ENCODE results near the gene GPD1. TPM values are rescaled to one million over a fixed set of nuclear protein-coding genes. Genes with fewer than 3 reads are reported as not detected.

The GPD1 gene
- total and polyA plus RNA-seq, 10 of the 15 experiments (the other 5 are each of a cell fraction or from before 2014, with no cell fraction given): 0.04 to 0.61 (median 0.26) TPM; not detected in 1

DNA sequence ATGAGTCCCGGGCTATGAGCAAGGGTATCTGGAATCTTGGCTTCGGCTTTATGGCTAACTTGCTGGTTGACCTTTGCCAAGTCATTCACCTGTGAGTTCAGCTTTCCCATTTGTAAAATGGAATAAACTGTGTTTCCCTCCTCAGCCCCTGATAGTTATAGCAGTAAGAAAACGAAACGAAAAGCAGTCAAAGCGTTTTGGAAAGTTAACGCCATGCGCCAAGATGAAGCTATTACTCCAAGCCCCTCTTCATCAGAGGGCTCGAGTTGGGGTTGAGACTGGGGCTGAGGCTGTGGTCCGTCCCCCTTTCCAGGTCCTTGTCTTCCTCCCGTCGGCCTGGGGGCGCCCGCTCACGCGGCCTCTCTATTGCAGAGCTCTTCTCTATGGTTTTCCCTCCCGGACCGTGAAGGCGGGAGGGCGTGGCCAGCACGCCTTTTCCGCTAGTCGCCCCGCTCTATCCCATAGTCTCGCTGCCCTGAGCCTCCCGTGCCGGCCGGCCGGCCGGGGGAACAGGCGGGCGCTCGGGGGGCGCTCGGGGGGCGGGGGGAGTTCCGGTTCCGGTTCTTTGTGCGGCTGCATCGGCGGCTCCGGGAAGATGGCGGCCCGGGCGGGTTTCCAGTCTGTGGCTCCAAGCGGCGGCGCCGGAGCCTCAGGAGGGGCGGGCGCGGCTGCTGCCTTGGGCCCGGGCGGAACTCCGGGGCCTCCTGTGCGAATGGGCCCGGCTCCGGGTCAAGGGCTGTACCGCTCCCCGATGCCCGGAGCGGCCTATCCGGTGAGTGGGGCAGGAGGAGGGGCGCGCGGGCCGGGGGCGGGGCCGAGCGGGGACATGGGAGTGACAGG, 18.8 kb upstream of the GPD1 start, which contains the start of gene SMARCD1 (continued):
- TF ChIP-seq, protein P1, sequence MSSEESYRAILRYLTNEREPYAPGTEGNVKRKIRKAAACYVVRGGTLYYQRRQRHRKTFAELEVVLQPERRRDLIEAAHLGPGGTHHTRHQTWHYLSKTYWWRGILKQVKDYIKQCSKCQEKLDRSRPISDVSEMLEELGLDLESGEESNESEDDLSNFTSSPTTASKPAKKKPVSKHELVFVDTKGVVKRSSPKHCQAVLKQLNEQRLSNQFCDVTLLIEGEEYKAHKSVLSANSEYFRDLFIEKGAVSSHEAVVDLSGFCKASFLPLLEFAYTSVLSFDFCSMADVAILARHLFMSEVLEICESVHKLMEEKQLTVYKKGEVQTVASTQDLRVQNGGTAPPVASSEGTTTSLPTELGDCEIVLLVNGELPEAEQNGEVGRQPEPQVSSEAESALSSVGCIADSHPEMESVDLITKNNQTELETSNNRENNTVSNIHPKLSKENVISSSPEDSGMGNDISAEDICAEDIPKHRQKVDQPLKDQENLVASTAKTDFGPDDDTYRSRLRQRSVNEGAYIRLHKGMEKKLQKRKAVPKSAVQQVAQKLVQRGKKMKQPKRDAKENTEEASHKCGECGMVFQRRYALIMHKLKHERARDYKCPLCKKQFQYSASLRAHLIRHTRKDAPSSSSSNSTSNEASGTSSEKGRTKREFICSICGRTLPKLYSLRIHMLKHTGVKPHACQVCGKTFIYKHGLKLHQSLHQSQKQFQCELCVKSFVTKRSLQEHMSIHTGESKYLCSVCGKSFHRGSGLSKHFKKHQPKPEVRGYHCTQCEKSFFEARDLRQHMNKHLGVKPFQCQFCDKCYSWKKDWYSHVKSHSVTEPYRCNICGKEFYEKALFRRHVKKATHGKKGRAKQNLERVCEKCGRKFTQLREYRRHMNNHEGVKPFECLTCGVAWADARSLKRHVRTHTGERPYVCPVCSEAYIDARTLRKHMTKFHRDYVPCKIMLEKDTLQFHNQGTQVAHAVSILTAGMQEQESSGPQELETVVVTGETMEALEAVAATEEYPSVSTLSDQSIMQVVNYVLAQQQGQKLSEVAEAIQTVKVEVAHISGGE (CRISPR knock-in tag; IDR thresholded peaks at IDR 0.05): peak; percentile 51
- TF ChIP-seq RUNX3 (IDR thresholded peaks at IDR 0.05; ENCODE audit: low read length) (peak; percentile 66), TCF7 (IDR thresholded peaks at IDR 0.05; ENCODE audit: borderline replicate concordance) (no peak), SRF (IDR thresholded peaks at IDR 0.05; ENCODE audit: low read depth in 2 of 2, low read length in 2 of 2) (0 out of 4 replicates have a peak, but pooled peaks of 1 of the 2 experiments have one; percentile 28), POLR2AphosphoS2 (IDR thresholded peaks at IDR 0.05; ENCODE audit: low read depth, low read length) (no peak), EP300 (IDR thresholded peaks at IDR 0.05; ENCODE audit: borderline replicate concordance in 1 of 2, control insufficient read depth in 1 of 2, low read depth in 2 of 2, low read length in 2 of 2) (no peak; a peak in 1 of 4 replicates), RFX5 (IDR thresholded peaks at IDR 0.05; ENCODE audit: low read depth, low read length) (no peak), RCOR1 (conservative IDR thresholded peaks at IDR 0.05; ENCODE audit: low read depth, low read length) (no peak), HDAC2 (IDR thresholded peaks at IDR 0.05) (no peak), SMC3 (IDR thresholded peaks at IDR 0.05; ENCODE audit: borderline replicate concordance, low read length) (no peak), SREBF2 (IDR thresholded peaks at IDR 0.05; ENCODE audit: low read length) (no peak)
- TF ChIP-seq, protein P2, sequence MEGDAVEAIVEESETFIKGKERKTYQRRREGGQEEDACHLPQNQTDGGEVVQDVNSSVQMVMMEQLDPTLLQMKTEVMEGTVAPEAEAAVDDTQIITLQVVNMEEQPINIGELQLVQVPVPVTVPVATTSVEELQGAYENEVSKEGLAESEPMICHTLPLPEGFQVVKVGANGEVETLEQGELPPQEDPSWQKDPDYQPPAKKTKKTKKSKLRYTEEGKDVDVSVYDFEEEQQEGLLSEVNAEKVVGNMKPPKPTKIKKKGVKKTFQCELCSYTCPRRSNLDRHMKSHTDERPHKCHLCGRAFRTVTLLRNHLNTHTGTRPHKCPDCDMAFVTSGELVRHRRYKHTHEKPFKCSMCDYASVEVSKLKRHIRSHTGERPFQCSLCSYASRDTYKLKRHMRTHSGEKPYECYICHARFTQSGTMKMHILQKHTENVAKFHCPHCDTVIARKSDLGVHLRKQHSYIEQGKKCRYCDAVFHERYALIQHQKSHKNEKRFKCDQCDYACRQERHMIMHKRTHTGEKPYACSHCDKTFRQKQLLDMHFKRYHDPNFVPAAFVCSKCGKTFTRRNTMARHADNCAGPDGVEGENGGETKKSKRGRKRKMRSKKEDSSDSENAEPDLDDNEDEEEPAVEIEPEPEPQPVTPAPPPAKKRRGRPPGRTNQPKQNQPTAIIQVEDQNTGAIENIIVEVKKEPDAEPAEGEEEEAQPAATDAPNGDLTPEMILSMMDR (IDR thresholded peaks at IDR 0.05 in 2 of 3, conservative IDR thresholded peaks at IDR 0.05 in 1 of 3; ENCODE audit: control insufficient read depth in 2 of 3, extremely low read depth in 1 of 3, insufficient read depth in 1 of 3, low read depth in 3 of 3, low read length in 3 of 3): peak; percentile 65 to 92 (median 72)

All from GM12878 (cell line).